ENCODE results near the gene PLCH1.

The PLCH1 gene

DNA sequence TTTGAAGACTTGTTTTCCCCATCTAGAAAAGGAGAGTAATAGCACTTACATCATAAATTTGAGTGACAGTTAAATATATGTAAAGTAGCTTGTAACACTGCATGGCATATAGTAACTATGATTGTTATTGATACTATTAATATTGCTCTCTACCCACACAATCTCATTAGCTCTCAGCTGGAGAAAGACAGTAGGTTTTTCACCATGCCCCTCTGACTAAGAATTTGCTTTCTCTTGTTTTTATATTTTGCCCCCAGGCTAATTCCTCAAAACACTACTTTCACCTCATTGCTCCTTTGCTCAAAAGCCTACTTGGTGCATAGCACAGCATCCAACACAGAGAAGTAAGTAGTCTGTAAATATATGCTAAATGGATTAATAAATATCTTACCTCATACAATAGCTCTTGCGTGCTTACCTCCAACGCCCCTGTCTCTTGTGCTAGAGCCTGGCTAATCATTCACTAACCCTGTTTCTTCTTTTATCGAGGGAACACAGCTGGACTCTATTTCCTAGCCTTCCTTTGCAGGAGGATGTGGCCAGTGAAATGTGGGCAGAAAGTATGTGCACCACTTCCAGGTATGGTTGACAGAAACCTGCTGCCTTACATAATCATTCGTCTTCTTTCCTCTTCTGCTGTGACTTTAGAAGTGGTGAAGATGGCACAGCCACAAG lies 190.0 kb downstream of the PLCH1 start:
- no peaks in the 10 kb centered on the region for H3K4me1 ChIP-seq (ENCODE audit: control insufficient read depth, insufficient read depth, low read length)
- H3K36me3 ChIP-seq (ENCODE audit: insufficient read depth, low read length) = no peaks in the 10 kb centered on the region
- no peak overlapping the region for H3K4me3 ChIP-seq (ENCODE audit: low read length)
- no peak overlapping the region for H3K9ac ChIP-seq (ENCODE audit: low read depth, low read length)
- H3K27me3 ChIP-seq (ENCODE audit: control insufficient read depth, insufficient read depth, low read length) = no peaks in the 10 kb centered on the region
- no peaks in the 10 kb centered on the region for H3K9me3 ChIP-seq (replicated peaks; ENCODE audit: low read length)
- H3K4me2 ChIP-seq (ENCODE audit: low read length) = no peak overlapping the region

GRCh38 chr3:155553780-155554179 lies 191.1 kb downstream of the PLCH1 start:
- Histone ChIP-seq H3K4me3 (ENCODE audit: low read length) (no peak overlapping the region), H3K4me1 (ENCODE audit: control insufficient read depth, insufficient read depth, low read length) (no peaks in the 10 kb centered on the region), H3K27me3 (ENCODE audit: control insufficient read depth, insufficient read depth, low read length) (no peaks in the 10 kb centered on the region), H3K9me3 (replicated peaks; ENCODE audit: low read length) (no peaks in the 10 kb centered on the region), H3K9ac (ENCODE audit: low read depth, low read length) (no peak overlapping the region), H3K36me3 (ENCODE audit: insufficient read depth, low read length) (no peaks in the 10 kb centered on the region), H3K4me2 (ENCODE audit: low read length) (no peak overlapping the region)

DNA sequence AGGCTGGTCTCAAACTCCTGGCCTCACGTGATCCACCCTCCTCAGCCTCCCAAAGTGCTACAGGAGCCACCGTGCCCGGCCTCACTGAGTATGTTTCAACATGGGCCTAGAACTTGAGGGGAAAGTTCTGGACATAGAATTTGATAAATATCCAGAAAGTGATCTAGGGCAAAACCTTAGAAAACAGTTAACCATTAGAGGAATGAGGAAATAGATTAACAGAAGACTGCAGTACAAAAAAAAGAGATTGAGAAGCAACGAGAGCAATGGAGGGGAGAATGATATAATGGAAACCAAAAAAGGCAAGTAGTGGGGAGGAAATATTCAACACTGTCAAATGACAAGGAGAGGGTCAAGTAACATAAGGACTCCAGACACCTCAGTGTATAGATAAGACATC lies 191.5 kb downstream of the PLCH1 start:
- no peaks in the 10 kb centered on the region for H3K4me1 ChIP-seq (ENCODE audit: control insufficient read depth, insufficient read depth, low read length)
- no peaks in the 10 kb centered on the region for H3K36me3 ChIP-seq (ENCODE audit: insufficient read depth, low read length)
- H3K4me3 ChIP-seq (ENCODE audit: low read length) = no peak overlapping the region
- no peaks in the 10 kb centered on the region for H3K27me3 ChIP-seq (ENCODE audit: control insufficient read depth, insufficient read depth, low read length)
- H3K4me2 ChIP-seq (ENCODE audit: low read length) = no peak overlapping the region
- no peaks in the 10 kb centered on the region for H3K9me3 ChIP-seq (replicated peaks; ENCODE audit: low read length)
- no peak overlapping the region for H3K9ac ChIP-seq (ENCODE audit: low read depth, low read length)

DNA sequence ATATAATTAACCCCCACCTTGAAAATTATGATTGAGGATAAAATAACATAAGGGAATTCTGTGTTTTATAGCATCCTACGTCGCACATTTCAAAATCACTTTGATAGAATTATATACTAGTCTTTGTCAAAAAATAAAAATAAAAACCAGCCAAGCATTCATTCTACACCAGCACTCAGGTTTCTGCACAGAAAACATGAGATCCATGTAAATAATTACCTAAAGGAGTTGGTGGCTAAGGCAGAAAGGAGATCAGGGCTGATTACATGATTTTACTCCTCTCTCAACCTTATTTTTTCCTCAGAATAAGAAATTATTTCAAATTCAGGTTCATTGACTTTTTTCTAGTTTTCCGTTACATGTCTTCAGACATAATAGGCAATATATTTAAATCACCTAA lies 194.5 kb downstream of the PLCH1 start:
- H3K4me1 ChIP-seq (ENCODE audit: control insufficient read depth, insufficient read depth, low read length) = no peaks in the 10 kb centered on the region
- no peaks in the 10 kb centered on the region for H3K9me3 ChIP-seq (replicated peaks; ENCODE audit: low read length)
- no peaks in the 10 kb centered on the region for H3K27me3 ChIP-seq (ENCODE audit: control insufficient read depth, insufficient read depth, low read length)

DNA sequence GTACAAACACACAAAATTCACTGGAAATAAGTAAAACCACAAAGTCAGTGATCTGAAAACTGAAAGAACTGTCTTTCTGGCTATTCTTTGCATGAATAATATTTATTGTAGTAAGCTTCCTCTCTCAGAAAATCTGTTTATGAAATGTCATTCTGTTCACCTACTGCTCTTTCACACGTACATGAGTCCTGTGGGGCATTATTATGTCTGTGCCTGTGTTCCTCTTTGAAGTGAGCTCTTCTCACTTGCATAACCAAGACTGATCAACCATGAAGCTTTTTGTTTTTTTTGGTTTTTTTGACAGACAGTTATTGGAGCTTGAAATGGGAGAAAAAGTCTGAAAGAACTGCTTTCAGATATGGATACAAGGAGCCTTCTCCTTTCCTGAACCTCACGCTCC lies 195.8 kb downstream of the PLCH1 start:
- no peaks in the 10 kb centered on the region for H3K9me3 ChIP-seq (replicated peaks; ENCODE audit: low read length)
- H3K36me3 ChIP-seq (ENCODE audit: insufficient read depth, low read length) = no peaks in the 10 kb centered on the region
- H3K4me3 ChIP-seq (ENCODE audit: low read length) = no peak overlapping the region

More for the DNA sequence above, 194.5 kb downstream of the PLCH1 start:
- Histone ChIP-seq H3K4me3 (ENCODE audit: low read length) (no peak overlapping the region), H3K4me2 (ENCODE audit: low read length) (no peak overlapping the region), H3K9ac (ENCODE audit: low read depth, low read length) (no peak overlapping the region), H3K36me3 (ENCODE audit: insufficient read depth, low read length) (no peaks in the 10 kb centered on the region)

GRCh38 chr3:155548195-155548594 lies 196.7 kb downstream of the PLCH1 start:
- Histone ChIP-seq H3K4me1 (ENCODE audit: control insufficient read depth, insufficient read depth, low read length) (no peaks in the 10 kb centered on the region), H3K9ac (ENCODE audit: low read depth, low read length) (no peak overlapping the region), H3K9me3 (replicated peaks; ENCODE audit: low read length) (no peaks in the 10 kb centered on the region), H3K4me3 (ENCODE audit: low read length) (no peak overlapping the region), H3K4me2 (ENCODE audit: low read length) (no peak overlapping the region), H3K36me3 (ENCODE audit: insufficient read depth, low read length) (no peaks in the 10 kb centered on the region), H3K27me3 (ENCODE audit: control insufficient read depth, insufficient read depth, low read length) (no peaks in the 10 kb centered on the region)

More for the DNA sequence above, 195.8 kb downstream of the PLCH1 start:
- H3K9ac ChIP-seq (ENCODE audit: low read depth, low read length) = no peak overlapping the region
- H3K4me2 ChIP-seq (ENCODE audit: low read length) = no peak overlapping the region
- no peaks in the 10 kb centered on the region for H3K4me1 ChIP-seq (ENCODE audit: control insufficient read depth, insufficient read depth, low read length)
- H3K27me3 ChIP-seq (ENCODE audit: control insufficient read depth, insufficient read depth, low read length) = no peaks in the 10 kb centered on the region

GRCh38 chr3:155535098-155535497 lies 209.8 kb downstream of the PLCH1 start:
- Histone ChIP-seq H3K9me3 (replicated peaks; ENCODE audit: low read length) (no peaks in the 10 kb centered on the region), H3K4me3 (ENCODE audit: low read length) (no peak overlapping the region), H3K36me3 (ENCODE audit: insufficient read depth, low read length) (no peaks in the 10 kb centered on the region)

GRCh38 chr3:155528579-155528978 lies 216.3 kb downstream of the PLCH1 start:
- H3K4me2 ChIP-seq (ENCODE audit: low read length) = no peak overlapping the region
- no peak overlapping the region for H3K9ac ChIP-seq (ENCODE audit: low read depth, low read length)
- H3K36me3 ChIP-seq (ENCODE audit: insufficient read depth, low read length) = no peaks in the 10 kb centered on the region
- no peaks in the 10 kb centered on the region for H3K9me3 ChIP-seq (replicated peaks; ENCODE audit: low read length)
- no peaks in the 10 kb centered on the region for H3K4me1 ChIP-seq (ENCODE audit: control insufficient read depth, insufficient read depth, low read length)
- H3K4me3 ChIP-seq (ENCODE audit: low read length) = no peak overlapping the region
- no peaks in the 10 kb centered on the region for H3K27me3 ChIP-seq (ENCODE audit: control insufficient read depth, insufficient read depth, low read length)

More at GRCh38 chr3:155535098-155535497, 209.8 kb downstream of the PLCH1 start:
- Histone ChIP-seq H3K9ac (ENCODE audit: low read depth, low read length) (no peak overlapping the region), H3K4me2 (ENCODE audit: low read length) (no peak overlapping the region), H3K27me3 (ENCODE audit: control insufficient read depth, insufficient read depth, low read length) (no peaks in the 10 kb centered on the region), H3K4me1 (ENCODE audit: control insufficient read depth, insufficient read depth, low read length) (no peaks in the 10 kb centered on the region)

GRCh38 chr3:155525324-155525833 lies 219.5 kb downstream of the PLCH1 start:
- Histone ChIP-seq H3K36me3 (ENCODE audit: insufficient read depth, low read length) (no peaks in the 10 kb centered on the region), H3K4me3 (ENCODE audit: low read length) (no peak overlapping the region), H3K9ac (ENCODE audit: low read depth, low read length) (no peak overlapping the region)

DNA sequence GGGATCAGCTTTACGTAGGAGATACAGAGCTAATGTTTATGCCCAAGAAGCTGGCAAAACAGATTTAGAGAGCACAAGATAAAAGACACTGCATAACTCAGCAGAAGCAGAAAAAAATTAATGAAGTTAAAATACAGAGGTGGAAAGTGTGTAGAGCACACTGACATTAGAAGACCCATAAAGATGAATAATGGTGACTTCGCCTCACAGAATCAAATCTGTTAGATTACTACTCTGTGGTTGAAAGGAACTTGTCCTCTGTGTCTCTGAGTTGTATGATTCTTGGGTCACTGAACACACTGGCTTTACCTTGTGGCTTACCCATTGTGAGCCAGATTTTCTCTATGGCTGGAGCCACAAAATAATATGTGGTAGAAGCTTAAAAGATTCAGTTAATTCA lies 224.4 kb downstream of the PLCH1 start:
- H3K9ac ChIP-seq (ENCODE audit: low read depth, low read length) = no peak overlapping the region
- no peaks in the 10 kb centered on the region for H3K27me3 ChIP-seq (ENCODE audit: control insufficient read depth, insufficient read depth, low read length)
- no peaks in the 10 kb centered on the region for H3K4me1 ChIP-seq (ENCODE audit: control insufficient read depth, insufficient read depth, low read length)
- no peaks in the 10 kb centered on the region for H3K9me3 ChIP-seq (replicated peaks; ENCODE audit: low read length)
- no peaks in the 10 kb centered on the region for H3K36me3 ChIP-seq (ENCODE audit: insufficient read depth, low read length)
- H3K4me3 ChIP-seq (ENCODE audit: low read length) = no peak overlapping the region
- H3K4me2 ChIP-seq (ENCODE audit: low read length) = no peak overlapping the region

More at GRCh38 chr3:155525324-155525833, 219.5 kb downstream of the PLCH1 start:
- no peak overlapping the region for H3K4me2 ChIP-seq (ENCODE audit: low read length)
- no peaks in the 10 kb centered on the region for H3K4me1 ChIP-seq (ENCODE audit: control insufficient read depth, insufficient read depth, low read length)
- no peaks in the 10 kb centered on the region for H3K9me3 ChIP-seq (replicated peaks; ENCODE audit: low read length)
- no peaks in the 10 kb centered on the region for H3K27me3 ChIP-seq (ENCODE audit: control insufficient read depth, insufficient read depth, low read length)

- Histone ChIP-seq H3K36me3 (ENCODE audit: insufficient read depth, low read length) (no peaks in the 10 kb centered on the region), H3K4me3 (ENCODE audit: low read length) (no peak overlapping the region), H3K4me2 (ENCODE audit: low read length) (no peak overlapping the region), H3K9me3 (replicated peaks; ENCODE audit: low read length) (no peaks in the 10 kb centered on the region), H3K9ac (ENCODE audit: low read depth, low read length) (no peak overlapping the region), H3K4me1 (ENCODE audit: control insufficient read depth, insufficient read depth, low read length) (no peaks in the 10 kb centered on the region), H3K27me3 (ENCODE audit: control insufficient read depth, insufficient read depth, low read length) (no peaks in the 10 kb centered on the region)
Observed at GRCh38 chr3:155519078-155519477, 225.8 kb downstream of the PLCH1 start.

GRCh38 chr3:155517903-155518302 lies 227.0 kb downstream of the PLCH1 start:
- H3K4me2 ChIP-seq (ENCODE audit: low read length) = no peak overlapping the region

More at GRCh38 chr3:155517903-155518302, 227.0 kb downstream of the PLCH1 start:
- Histone ChIP-seq H3K9me3 (replicated peaks; ENCODE audit: low read length) (no peaks in the 10 kb centered on the region), H3K4me3 (ENCODE audit: low read length) (no peak overlapping the region), H3K27me3 (ENCODE audit: control insufficient read depth, insufficient read depth, low read length) (no peaks in the 10 kb centered on the region), H3K4me1 (ENCODE audit: control insufficient read depth, insufficient read depth, low read length) (no peaks in the 10 kb centered on the region), H3K36me3 (ENCODE audit: insufficient read depth, low read length) (no peaks in the 10 kb centered on the region), H3K9ac (ENCODE audit: low read depth, low read length) (no peak overlapping the region)

Measured in skeletal muscle satellite cell (primary cell).